HL-60/S4 treated with phorbol 12-myristate 13-acetate at 8.2 ng/mL for 4 days and 3 days (cell line): Measurements from ENCODE around the gene TMEM106C.

Experiments
- in situ Hi-C: fragments of 300-500 bp; cut with MboI; formaldehyde crosslinking; loops from 2 replicates; pipeline ENCODE4 v1.15.0; 2022; ENCODE audit warnings: low sequenced_read_pairs

Gene TMEM106C

DNA sequence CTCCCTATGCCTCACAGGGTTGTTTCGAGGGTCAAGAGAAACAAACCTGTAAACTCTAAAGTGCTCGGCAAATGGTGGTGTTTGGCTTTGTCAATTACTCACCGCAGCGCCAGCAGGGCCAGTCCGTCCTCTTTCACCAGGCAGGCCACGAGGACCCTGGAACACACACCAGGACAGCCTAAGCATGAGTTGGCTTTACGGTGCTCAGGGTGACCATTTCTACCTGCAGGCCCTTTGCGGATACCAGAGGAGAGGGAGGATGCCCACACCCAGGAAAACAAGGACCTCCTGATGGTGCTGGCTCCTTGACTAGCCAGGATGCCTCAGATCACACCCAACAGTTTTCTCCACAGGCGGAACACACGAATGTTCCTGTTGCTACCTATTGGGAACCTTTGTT, 29.4 kb downstream of the TMEM106C start:
- in situ Hi-C loops, result no loop called here

DNA sequence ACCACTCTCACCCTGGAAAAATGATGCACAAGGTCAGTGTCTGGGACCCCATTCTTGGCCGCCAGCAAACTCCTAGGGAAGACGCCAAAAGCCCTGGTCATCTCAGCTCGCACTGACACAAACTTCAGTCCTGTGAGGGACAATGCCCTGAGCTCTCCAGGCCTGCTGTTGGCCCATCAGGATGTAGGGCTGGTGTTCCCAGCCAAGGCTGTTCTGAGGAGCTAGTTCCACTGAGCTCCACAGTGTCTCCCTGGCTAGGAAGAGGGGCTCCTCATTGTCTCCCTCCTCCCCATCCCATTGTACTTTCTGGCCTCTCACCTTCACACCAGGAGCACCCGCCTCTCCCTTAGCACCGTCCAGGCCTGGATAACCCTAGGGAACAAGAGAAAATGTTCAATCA, 30.1 kb downstream of the TMEM106C start:
- in situ Hi-C loops, result no loop called here

DNA sequence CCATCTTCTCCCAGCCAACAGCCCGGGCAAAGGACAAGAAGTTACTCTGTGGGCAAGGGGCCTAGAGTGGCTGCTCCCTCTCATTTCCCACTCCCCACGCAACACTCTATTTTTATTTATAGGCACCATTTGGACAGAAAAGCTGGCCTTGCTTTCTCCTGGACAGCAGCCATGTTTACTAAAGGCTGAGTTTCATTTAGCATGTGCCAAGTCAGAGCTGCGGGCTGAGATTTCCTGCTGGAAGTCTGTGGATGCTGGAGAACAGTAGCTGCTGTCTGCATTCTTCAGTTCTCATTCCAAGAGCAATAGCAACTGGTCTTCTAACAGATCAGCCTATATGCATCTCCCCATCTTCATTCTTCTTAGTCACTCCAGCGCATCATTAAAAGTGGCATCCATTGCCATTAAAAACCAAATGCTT, 32.6 kb downstream of the TMEM106C start:
- in situ Hi-C loops, result no loop called here

DNA sequence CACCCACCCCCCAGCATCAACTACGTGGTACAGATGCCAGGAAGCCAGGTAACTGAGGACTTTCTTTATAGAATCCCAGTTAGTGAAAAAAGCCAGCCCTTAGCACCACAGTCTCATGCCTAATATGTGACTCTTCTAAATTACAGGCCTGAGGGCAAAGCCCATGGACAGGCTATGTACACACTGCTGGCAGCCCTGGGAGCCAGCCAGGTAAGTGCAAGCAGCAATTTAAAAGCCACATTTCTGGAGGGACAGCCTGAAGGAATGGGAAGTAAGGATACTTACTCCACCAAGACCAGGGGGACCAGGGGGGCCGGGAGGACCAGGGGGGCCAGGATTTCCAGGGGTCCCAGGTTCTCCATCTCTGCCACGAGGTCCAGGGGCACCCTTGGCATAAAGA, 33.9 kb downstream of the TMEM106C start:
- in situ Hi-C loops, result no loop called here

DNA sequence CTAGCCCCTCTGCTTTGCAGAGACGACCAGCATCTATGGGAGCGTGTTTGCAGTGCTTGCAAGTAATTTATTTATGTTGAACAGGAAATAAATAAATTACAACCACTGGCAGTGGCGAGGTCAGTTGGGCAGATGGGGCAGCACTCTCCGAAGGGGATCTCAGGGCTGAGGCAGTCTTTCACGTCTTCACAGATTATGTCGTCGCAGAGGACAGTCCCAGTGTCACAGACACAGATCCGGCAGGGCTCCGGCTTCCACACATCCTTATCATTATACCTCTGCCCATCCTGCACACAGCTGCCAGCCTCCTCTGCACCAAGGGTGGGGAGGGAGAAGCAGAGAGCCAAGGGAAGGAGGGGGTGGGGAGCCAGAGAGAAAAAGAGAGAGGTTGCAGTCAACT, 36.4 kb downstream of the TMEM106C start:
- in situ Hi-C loops, result no loop called here

DNA sequence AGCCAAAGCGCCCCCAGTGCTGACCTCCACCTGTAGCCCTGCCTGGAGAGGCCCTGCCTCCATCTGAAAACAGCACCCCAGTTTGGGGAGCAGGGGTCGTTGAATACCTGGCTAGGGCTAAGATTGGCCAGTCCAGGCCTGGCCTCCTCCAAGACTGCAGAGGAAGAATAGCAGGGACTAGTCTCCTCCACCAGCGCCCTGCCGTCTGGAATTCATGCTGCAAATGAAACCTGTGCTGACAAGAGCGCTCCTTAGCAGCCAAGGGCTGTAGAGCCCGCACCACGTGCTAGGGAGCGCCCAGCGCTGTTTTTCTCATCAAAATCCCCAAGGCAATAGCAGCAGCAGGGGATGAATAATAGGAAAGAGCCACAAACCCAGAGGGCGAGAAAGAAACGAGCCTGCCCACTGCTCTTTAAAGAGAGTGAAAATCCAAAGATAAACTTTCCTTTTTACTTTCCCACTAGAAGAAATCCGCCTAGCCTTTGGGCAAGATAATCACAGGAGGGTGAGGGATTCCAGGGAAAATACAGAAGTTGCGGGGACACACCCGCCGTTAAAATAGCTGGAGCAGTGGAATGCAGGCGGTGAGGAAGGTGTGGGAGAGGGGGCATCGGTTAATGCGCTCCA, 37.6 kb downstream of the TMEM106C start:
- in situ Hi-C loops, result no loop called here

DNA sequence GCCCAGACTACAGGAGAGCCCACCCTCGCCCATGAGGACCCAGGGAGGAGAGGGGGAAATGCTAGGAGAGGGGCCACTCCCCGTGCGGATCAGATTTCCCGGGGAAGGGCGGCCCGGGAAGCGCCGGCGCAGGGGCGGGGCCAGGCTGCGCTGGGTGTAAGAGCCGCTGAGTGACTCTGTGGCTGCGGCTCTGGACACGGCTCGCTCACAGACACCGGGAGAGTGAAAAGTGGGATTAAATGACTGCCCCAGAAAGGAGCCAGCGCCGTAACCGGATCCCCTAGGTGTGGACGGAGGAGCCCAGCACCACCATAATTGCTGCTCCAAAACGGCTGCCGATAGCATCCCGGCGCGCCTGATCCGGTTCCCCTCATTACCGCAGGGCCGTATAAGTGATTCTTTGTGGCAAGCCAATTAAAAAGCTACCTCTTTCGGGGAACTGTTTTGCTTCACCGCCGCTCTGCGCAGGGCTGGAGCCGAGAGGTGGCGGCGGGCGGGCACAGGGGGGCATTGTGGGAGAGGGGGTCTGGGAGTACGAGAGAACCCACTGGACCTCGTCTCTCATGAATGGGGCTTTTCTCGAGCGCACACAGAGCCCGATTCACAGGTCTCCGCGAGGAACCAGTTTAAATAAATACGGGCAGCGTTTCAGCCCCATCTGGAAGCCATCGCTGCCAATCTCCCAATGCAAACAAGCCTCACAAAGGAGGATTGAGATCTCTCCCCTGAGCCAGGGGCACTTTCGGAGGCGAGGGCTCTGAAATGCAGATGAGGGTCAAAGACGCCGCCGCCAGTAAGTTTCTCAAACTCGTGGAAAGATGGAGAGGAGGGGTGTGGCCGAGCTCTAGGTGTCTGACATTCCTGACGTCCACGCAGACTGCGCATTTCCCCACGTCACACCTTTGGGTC, 38.4 kb downstream of the TMEM106C start:
- in situ Hi-C loops, result no loop called here

DNA sequence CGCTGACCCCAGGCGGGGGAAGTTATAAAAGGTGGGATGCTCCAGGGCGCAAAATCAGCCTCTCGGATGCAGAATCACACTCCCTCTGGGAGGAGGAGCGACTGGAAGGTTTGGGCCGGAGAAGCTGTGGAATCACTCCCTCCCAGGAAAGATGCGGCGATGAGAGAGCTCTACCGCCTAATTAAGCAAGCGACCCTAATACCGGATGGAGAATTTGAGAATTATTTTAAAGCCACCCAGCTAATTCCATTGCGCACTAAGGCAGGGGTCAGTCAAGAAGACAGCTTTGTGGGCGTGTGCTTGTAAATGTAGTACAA, 39.0 kb downstream of the TMEM106C start:
- in situ Hi-C loops, result no loop called here

DNA sequence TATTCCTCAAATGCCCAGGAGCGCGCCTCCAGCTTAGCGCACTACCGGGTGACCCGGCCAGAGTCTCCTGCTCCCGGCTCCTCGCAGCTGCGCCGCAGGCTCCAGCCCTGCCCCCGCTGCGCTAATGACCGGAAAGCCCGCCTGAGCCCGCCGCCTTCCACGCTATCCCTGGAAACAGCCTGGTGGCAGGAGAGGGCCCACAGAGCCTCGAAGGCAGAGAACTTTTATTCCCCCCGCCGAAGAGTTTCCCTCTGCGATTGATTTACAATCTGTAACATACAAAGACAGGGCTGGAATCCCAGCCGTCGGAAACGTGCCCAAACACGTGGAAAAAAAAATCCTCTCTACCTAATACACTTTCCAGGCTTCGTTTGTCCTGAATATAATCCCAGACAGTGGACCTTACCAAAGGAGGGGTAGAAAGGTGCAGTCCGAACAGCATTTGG, 39.4 kb downstream of the TMEM106C start:
- in situ Hi-C loops, result no loop called here

DNA sequence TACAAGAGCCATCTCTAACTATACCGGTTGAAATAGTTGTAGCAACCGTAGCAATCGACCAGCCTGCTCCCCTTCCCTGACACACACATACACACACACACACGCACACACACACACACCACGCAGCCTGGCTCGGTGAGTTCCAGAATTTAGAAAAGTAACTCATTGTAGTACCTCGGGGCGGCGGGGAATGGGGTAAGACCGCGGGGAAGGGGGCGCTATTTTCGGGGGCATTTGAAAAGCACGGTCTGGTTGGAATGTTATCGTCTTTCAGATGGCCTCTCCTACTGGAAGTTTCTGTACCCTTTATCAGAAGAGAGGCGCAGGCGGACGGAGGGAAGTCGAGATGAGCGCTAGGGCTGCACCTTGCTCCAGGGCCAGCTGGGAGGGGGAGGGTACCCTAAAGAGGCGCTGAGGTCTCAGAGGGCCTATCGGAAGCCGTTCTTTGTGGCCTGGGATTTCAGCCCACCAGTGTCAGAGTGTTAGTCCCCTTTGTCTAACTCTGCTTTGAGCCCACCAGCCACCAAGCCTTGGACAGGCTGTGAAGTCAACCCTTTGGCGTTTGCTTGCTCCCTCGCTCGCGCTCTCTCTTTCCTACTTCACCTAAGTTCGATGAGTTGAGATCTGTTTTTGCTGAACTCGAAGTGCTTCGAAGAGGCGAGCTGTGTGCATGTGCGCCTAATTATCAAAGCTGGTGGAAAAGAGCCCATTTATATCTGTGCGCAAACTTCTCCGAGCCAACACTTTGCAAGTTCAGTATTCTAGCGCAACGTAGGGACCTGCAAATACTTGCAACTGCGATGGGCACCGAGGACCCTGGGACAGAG, 40.0 kb downstream of the TMEM106C start:
- in situ Hi-C loops, result no loop called here

DNA sequence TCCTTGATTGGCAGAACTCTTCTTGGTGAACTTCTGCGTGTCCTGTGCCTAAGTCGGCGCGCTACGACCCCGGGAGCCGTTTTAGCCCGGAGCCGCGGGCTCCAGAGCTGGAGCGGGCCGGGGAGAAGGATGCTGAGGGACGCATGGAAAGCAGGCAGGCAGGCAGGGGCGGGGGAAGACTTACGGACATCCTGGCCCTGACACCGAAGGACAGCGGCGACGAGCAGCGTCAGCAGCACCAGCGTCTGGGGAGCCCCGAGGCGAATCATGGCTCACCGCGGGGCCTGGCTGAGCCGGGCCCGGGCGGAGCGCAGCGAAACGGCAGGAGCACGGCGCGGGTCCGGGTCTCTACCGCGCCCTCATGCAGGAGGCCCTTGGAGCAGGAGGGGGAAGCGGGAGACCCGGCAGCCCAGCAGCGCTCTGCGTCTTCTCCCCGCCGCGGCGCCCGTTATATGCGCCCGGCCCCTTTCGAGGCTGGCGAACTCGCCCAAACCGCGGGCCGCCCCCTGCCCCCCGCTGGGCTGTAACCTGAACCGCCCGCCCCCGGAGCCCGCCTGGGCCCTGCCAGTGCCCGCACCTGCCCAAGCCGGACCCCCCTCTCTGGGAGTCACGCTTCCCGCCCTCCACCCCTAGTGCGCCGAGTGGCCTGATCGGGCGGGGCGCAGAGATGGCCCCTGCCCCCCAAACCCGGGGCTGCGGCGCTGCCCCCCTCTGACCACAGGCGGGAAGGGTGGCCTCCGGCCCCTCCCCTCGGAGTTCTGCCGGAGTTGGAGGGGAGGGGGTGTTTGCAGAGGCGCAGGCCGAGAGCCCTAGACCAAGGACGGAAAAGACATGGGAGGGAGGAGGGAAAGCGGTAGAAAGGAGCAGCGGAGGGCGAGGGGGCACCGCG, 40.9 kb downstream of the TMEM106C start, which contains the start of gene COL2A1:
COL2A1 (minus strand) TSS at position 424 of the 889 bp plus-strand sequence; CDS start at position 269, 155 bp downstream.
- in situ Hi-C loops, result no loop called here

DNA sequence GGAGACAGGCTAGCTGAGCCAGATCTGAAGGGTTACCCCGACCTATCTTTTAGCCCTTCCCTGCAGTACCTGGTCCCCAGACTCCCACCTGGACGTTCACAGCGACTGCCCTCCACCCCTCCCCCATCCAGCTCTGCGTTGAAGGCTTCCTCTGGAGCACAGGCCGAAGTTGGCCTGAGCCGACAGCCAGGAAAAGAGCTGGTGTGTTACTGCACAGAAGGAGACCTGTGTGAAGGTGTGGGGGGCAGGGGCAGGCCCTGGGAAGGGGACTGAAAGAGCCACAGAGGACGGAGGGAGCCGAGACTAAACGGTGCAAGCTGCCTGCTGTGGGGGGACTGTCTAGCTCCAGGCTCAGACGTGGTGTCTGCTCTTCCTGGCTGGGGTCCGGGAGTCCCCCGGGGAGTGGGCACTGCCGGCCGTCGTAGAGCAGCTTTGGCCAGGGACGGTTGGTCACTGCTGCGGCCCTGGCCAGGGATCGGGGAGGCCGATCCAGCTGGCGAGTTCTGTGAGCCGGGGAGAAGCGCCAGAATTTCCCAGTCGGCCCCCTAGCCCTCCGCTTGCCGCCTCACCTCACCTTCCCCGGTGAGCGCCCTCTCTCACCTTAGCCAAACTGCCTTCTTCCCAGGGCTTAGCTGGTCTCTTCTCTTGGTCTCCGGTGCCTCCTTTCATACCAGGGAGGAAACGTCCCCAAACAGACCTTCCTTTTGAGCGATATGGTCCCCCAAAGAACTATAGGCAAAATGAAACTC, 41.8 kb downstream of the TMEM106C start:
- in situ Hi-C loops, result no loop called here

DNA sequence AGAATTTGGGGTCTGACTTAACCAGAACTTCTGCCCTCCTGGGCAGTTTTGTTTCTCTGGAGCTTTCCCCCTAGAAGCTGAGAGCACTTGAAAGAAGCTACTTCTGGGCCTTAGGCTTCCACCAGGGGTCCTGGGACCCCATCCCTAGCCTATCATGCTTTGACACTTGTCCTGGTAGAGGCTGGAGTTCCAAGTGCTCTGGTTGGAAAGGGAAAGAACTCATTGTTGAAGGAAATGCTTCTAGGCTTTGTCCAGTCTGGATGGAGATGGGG, 42.3 kb downstream of the TMEM106C start:
- in situ Hi-C loops, result no loop called here

DNA sequence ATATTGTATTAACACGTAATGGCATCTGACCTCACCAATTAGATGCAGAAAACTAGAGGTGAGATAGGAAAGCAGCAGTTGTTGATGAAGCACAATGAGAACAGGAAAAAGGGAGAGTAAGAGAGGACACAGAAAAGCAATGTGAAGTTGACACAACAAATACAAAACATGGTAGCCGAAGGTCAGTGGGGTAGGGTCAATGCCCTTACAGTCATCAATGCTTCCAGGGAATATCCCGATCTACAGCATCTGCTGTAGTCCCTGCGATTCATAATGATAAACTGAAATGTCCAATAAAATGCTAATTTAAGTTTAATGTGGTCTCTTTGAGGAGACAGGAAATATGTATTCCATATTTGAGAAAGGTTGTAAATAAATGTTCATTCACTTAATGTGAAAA, 43.8 kb downstream of the TMEM106C start:
- in situ Hi-C loops, result no loop called here

DNA sequence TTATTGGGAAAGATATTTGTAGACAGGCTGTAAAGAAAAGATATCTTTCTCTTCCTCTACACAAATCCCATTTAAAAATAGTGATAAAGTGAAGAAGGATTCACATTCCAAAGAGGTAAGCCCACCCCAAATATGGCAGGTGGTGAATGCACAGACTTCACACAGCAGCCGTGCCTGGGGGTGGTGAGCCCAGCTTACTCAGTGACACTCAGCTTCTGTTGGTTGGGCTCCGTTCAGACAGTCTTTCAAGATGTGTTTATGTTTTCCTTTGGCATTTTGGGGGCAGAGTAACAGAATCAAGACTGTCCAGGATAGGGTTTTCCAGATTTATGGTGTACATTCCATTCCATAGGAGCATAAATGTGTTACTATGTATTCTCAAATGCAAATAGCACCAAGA, 45.0 kb downstream of the TMEM106C start:
- in situ Hi-C loops, result no loop called here

DNA sequence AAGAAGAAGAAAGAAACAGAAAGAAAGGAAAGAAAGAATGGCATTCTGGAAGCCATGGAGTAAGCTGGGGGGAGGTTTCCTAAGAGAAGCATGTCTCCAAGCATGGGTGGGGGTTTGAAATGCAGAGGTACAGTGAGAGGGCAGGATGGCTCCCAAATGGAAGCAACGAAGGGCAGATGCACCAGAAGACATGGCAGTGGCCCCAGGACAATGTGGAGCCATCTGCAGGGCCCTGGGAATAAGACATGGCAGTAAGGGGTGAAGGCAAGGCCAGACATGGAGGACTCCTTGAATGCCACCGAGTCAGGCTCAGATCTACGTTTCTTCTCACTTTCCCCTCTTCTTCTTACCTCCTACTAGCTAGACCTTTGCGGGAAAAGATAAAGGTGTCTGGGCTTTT, 45.6 kb downstream of the TMEM106C start:
- in situ Hi-C loops, result no loop called here

DNA sequence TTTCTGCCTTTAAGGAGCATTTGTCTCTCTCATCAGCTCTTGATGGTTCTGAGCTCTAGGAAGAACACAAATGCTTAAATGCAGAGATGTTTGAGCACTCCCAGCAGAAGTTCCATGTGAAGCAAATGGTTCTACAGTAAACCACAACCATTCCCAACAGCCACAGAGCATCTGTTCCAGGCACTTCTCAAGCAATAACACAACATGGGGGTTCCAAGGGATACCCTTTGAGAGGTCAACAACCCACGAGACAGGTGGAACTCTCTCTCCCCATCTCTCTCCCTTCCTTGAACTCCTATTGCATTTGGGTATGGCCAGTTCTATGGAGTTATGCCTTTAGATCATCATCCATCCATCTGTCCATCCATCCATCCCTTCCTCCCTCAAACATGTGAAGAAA, 46.1 kb downstream of the TMEM106C start:
- in situ Hi-C loops, result no loop called here

DNA sequence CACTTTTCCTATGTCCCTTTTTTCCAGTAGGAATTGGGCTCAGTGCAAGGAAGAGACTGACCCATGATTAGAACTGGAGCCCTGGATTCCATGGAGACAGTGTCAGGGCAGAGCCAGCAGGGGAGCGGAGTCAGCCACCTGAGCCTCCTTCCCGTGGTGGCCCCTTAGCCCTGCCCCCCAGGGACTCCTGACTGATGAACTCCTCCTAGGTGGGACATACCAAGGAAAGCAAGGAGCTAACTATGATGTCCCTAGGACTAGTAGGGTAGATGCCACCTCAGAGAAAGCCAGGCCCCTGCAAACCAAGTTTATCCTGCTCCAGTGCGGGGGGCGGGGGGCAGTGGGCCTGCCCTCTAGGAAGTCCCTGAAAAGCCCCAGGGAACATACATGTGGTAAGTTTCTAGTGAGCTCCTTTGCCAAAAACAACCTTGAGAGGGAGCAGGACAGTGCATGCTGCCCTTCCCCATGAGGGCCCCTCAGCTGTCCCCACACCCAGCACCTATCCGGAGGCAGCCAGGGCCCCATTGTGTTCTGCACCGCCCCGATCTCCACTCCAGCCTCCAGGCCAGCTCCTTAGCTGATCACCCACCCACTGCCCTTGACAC, 47.1 kb downstream of the TMEM106C start:
- in situ Hi-C loops, result no loop called here

DNA sequence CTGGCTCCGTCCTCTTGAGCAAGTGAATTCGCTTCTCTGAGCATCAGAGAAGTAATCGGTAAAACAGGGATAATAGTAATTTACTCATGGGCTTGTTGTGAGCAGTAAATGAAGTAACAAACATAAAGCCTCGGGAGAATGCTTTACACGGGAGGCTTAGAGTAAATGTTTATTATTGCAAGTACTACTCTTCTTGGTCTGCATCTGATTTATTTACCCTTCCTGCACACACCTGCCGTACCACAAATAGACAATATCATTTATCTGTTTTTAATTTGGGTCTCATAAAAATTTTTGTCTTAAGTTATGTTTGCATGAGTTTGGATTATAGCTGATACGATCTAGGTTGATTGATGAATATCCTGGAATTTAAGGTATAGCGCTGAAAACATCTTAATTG, 48.7 kb downstream of the TMEM106C start:
- in situ Hi-C loops, result no loop called here

DNA sequence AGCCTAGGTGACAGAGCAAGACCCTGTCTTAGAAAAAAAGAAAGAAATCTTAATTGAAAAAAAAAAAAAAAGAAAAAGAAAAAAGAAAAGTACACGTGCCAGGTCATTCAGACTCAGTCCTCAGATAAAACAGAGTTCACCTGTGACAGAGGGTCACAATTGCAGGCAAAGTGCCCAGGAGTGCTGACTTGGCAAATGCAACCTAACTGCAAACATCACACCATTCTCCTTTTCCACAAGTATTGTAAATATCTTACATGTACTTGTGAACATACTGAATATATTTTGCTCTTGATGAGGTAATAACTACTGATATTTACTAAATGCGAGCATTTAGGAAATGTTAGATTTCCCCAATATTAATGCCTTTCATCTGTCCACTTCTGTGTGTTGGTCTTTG, 49.9 kb downstream of the TMEM106C start:
- in situ Hi-C loops, result no loop called here
